GM18519 (cell line): ENCODE measurements around the gene TP53BP2.
"Not testable (repeated sequence)": the region's sequence is repeated elsewhere in the genome, so short reads cannot be mapped to it uniquely, and the experiment has no call there.

Source experiments
- ATAC-seq: cut with Tn5 transposase; IDR thresholded peaks from one replicate; pipeline ENCODE4 v1.9.1; 2021; ENCODE audit warnings: mild to moderate bottlenecking, moderate library complexity; ENCODE audit not compliant: unreplicated experiment, low FRiP score

Gene TP53BP2

DNA sequence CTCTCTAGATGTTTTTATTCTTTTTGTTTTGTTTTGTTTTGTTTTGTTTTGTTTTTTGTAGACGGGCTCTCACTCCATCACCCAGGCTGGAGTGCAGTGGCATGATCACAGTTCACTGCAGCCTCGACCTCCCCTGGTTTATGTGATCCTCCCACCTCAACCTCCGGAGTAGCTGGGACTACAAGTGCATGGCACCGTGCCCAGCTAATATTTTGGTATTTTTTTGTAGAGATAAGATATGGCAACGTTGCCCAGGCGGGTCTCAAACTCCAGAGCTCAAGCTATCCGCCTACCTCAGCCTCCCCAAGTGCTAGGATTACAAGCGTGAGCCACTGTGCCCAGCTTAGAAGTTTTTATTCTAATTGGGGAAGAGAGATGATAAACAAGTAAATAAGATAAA lies 13.3 kb upstream of the TP53BP2 start:
- no peak for ATAC-seq

DNA sequence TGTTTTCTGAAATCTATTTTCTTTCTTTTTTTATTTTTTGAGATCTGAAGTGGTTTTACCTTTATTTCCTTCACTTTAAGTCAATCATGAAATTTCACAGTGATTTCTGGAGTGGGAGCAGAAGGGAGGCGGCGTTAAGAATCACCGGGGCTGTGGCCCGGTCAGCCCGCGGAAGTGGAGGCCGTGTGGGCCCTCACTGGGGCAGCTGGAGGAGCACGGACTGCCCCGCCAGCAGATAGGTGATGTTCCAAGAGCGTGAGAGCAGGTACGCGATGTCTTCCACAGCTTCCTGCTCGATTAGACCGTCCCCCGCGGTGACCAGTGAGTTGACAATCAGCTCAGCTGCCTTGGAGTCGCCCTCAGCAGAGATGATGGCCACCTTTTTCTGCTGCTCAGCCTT lies 10.6 kb upstream of the TP53BP2 start:
- ATAC-seq, result no peak

DNA sequence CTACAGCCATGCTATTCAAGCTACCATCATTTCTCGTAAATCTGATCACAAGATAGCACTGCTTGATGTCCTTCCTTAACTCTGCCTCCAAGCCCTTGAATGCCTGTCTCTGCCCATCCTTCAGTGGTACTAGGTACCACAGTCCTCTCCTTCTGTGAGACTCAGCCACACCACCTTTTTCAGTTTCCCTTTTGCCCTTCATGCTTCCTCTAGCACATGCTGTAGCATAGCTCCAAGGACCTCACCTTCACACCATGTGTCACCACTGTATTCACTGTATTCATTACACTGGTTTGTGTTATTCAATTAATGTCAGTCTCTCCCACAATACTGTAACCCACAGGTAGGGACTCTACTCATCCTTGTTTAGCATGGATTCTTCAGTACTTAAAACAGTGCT lies 8.0 kb upstream of the TP53BP2 start:
- no peak for ATAC-seq

DNA sequence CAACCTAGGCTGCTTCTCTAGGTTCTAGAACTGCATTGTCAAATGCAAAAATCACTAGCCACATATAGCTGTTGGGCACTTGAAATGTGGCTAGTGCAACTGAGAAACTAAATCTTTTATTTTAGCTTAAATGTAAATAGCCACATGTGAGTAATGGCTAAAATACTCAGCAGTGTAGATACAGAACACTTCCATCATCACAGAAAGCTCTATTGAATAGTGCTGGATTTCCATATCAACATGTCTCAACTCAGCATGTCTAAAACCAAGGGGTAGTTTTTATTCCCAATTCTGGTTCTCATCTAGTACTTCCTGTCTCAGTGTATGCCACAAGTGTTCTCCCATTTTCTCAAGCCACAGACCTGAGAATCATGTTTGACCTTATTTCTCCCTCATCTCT lies 7.5 kb upstream of the TP53BP2 start:
- no peak for ATAC-seq

DNA sequence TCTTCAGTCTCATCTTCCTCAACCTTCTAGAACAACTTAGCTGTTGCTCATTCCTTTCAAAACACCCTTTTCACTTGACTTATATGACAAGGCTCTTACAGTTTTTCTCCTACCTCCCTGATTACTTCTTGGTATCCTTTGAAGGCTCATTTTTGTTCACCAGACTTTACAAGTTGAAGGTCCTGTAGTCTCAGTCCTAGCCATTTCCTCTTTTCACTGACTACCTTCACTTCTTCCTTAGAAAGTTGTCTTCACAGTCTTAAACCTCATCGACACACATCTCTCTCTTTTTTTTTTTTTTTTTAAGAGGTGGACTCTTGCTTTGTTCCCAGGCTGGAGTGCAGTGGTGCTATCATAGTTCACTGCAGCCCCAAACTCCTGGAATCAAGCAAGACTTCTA lies 6.6 kb upstream of the TP53BP2 start:
- ATAC-seq, result no peak

DNA sequence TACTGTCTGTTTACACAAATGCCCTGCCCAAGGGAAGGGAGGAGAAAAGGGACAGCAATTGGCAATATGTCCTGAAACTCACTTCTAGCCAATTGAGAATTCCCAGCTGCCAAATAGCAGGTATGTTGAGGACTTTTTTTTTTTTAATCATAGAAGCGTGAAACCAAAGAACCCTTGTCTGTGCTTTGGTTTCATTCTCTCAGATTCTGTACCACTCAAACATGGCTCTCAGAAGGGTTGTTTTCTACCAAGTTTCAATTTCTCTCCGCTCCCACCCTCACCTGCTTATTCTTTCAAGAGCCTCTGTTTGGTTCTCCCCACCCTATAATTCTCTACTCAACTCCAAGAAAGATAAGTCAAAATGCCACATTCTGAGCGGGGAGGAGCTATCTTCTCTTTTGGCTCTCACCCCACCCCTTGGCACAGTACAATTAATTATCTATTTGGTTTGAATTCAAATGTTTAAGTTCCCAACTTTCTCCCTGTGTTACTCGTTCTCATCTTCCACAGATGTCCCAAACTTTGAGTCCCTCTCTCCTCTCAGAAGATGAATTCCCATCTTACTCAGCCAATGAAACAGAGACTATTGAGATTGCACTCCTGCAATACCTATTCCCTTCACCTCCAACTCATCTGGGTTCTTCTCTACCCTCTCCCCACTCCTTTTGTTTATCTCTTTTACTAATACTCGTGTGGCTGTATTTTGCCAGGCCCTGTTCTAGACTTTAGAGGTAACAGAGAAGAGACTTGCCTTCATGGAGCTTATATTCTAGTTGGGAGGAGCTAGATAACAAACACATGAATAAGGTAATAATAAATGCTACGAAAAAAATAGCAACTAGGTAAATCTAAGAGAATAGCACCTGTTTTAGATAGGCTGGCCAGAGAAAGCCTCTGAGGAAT lies 3.9 kb upstream of the TP53BP2 start:
- no peak for ATAC-seq

DNA sequence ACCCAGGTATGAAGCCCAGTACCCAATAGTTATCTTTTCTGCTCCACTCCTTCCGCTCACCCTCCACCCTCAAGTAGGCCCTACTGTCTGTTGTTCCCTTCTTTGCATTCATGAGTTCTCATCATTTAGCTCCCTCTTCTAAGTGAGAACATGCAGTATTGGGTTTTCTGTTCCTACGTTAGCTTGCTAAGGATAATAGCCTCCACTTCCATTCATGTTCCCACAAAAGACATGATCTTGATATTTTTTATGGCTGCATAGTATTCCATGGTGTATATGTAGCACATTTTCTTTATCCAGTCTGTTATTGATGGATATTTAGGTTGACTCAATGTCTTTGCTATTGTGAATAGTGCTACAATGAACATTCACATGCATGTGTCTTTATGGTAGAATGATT lies 2.8 kb upstream of the TP53BP2 start:
- ATAC-seq, result no peak

DNA sequence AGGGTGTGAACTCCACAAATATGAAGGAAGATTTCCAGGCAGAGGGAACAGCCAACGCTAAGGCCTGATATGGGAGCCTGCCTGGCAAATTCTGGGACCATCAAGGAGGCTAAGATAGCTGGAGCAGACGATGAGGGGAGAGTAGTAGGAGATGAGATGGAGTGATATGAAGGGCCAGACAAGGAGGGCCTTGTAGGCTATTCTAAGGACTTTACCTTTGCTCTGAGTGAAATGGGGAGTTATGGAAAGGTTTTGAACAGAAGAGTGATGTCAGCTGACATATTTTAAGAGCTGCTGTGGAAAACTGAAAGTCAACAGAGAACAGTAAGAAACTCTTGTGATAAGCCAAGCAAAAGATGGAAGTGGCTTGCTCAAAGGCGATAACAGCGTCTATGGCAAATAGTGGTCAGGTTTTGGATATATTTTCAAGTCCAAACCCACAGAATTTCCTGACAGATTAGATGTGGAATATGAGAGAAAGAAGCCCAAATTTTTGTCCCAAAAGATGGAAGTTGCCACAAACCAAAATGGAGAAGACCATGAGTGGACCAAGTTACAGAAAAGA lies 2.1 kb upstream of the TP53BP2 start:
- ATAC-seq, result no peak

DNA sequence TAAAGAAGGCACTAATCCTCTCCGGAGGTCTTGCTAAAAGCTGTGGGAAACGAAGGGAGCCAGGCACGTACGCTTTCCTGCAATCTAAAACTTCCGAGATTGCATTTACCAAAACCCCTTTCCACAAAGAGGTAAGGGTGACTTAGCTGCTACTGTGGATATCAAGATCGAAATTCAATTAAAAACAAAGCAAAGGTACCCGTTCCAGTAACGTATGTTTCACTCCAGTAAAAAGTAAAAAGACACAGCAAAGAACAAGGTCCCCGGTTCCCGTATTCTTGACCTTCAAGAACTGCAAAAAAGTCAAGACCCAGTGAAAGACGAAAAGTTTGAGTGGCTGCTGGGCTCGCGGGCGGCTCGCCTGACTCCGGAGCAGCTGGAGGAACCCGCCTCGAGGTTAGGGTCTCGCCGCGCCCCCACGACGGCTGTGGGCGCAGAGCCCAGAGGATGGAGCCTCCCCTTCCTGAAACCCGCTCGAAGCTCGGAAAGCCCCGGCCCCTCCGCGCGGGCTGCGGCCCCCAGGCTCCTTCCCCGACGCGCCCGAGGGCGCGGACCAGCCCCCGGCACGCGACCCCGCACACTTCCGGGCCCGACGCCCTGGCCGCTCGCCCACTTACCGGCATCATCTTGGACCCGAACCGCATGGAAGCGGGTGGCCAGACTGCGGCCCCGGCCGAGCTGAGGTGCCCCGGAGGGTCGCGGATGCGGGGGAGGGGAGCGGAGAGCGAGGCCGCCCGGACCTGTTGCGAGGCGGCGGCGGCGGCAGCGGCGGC lies 524 bp downstream of the TP53BP2 start:
- peak; percentile 12 for ATAC-seq

DNA sequence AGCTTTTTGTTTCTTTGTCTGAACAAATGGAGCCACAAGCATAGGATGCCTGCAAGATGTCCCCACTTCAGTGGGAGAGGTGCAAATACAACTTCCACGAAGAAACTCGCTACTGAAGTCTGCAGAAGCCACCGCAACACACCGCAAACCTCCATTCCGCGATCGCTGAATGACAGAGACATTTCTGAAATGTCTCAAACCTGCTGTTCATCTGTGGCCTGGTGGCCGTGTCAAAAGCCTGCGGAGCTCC lies 1.0 kb downstream of the TP53BP2 start:
- ATAC-seq, result no peak

DNA sequence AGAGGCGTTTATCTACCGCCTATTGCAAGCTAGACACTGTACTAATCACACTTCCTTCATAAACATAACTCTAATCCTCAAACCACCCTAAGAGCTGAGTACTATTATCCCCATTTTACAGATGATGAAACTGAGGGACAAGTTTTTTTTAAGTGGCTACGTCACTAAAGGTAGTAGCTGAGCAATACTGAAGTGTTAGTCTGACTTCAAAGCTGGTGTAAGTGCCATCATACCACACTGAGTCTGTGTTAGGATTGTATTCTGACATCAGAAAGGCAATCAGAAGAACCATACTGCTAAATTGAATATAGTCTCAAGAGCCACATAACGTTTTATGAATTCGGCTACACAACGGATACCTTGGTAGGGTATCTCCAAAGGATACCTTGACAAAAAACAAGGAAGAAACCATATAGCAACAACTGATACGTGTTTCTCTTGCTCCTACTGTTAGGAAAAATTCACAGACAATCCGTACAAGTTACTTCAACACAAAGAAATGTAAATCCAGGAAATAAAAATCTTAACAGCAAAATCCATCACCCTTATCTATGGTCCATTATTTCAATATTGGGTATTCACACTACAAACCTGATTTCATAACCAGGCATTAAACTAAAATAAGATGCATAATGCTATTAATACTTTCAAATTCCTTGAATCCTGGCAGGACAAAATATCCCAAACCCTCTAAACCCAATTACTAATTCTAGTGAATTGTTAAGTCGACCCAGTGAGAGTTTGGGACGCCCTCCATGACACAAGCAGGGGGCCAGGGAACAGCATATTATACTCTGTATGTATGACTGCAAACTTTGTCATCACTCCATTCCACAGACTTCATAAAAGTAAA lies 1.6 kb downstream of the TP53BP2 start:
- no peak for ATAC-seq

DNA sequence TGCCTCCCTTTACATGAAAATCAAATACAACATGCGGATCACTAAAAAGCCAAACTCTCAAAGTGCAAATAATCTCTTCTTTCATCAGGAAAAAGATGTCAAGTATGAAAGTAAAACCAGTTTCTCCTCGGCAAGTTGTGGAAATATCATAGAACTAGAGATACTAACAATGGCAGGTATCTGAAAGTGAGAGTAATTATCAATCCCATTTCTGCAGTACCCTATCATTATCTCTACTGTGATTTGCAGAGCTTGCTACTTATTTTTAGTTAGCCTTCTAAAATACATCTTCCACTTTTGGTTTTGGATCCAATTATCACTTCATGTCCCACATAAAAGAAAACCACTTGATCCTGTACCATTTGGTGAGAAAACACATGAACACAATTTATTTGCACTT lies 3.0 kb downstream of the TP53BP2 start:
- no peak for ATAC-seq

DNA sequence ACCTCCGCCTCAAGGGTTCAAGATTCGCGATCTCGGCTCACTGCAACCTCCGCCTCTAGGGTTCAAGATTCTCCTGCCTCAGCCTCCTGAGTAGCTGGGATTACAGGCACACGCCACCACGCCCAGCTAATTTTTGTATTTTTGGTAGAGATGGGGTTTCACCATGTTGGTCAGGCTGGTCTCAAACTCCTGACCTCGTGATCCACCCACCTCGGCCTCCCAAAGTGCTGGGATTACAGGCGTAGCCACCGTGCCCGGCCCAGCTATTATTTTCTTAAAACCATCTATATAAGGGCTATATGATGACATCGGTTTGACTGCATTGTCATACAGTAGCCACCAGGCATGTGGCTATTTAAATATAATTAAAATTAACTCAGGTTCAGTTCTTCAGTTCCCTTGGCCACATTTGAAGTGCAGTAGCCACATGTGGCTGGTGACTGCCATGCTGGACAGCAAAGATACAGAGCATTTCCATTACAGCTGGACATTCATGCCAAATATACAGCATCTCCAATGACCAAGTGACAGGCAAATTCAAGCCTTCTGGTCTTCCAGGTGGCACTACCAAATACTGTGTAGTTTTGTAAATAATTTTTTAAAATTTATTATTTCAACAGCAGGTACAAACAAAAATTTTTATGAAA lies 3.6 kb downstream of the TP53BP2 start:
- ATAC-seq, result not testable (repeated sequence)

DNA sequence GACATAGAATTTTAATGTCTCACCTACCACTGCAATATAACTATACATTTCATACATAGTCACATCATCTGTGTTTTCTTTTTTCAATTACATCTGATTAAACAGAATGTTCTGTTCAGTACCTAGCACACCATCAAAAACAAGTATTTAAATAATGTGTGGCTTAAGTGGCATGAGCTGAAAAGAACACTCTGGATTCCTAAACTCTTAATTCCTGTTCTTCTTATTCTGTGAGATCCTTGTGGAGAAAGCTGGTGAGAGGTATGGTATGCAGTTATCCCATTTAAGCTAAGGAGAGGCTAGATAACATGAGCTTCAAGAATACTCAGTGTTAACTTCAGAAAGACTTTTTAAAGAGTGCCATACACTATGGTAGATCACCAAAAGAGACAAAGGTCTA lies 5.5 kb downstream of the TP53BP2 start:
- ATAC-seq, result no peak

DNA sequence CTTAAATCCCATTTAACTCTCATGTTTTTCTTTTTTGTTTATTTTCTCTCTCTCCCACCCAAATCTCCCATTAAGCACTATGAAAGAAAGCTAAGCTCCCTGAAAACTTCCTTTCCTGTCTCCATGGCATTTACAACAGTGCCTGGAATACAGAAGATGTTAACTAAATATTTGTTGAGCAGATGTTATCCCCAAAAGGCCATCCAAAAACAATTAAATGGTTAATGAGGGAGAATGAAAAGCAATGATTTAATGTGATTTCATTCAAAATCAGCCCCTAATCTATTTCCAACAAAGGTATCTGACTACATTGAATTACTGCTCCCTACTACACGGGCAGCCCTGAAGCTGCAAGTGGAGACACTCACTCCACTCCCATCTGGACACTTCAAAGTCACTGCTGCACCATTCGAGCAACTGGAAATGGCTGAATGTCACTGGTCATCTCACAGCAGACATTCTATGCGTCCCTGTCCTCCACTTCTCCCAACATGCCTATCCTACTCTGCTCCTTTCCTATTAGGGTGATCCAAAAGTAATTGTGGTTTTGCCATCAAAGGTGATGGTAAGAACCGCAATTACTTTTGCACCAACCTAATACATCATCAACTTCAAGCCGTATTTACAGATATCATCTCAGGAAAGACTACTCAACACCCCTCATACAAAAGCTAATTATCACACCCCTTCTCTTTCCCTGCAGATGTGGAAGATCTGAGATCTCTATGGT lies 7.5 kb downstream of the TP53BP2 start:
- ATAC-seq, result no peak

DNA sequence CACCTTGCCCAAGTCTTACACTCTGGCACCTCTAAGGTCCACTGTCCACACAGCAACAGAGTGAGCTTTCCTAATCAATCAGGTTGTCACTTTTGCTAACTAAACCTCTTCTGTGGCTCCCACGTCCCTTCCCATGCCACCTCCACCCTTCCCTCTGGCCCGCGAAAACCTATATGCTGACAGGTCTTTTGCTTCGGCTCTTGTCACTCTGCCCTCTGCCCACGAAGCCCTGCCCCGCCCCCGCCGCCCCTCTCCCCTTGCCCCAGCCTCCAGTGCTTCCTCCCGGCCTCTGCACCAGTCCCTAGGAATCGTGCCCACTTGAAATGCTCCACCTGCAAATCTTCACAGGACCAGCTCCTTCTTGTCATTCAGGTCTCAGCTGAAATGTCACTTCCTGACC lies 8.1 kb downstream of the TP53BP2 start:
- no peak for ATAC-seq

DNA sequence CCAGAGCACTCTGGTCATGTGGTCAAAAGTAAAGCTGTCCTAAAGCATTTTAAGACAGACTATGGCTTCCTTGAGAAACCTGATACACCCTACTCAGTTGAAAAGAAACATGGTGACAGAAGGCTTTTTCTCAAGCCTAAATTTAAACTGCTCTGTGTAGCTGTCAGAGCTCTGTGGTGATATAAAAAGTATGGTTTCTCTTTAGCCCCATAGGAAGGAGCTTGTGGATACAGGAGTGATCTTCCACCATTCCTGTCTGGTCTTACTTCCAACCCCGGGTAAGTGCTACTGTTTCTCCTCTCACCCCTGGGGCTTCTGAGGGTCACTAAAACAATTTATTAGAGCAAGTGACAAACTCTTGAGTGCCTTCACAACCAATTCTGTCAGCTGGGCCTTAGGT lies 8.5 kb downstream of the TP53BP2 start:
- ATAC-seq, result no peak

DNA sequence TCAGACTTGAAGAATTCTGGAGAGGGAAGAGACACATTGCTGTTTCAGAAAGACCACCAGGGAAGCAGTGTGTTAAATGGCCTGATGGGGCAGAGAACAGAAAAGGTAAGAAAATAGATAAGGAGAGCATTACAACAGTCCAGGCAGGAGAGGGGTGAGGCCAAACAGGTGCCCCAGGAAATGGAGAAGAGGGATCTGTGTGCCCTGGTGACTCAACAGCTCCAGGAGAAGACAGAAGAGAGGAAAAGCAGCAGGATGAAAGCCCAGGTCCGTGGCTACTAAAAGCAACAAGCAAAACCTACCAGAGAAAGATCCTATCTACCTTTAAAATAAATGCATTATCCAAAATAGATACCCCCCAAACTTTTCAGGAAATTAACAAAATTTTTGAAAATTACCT lies 9.2 kb downstream of the TP53BP2 start:
- no peak for ATAC-seq

DNA sequence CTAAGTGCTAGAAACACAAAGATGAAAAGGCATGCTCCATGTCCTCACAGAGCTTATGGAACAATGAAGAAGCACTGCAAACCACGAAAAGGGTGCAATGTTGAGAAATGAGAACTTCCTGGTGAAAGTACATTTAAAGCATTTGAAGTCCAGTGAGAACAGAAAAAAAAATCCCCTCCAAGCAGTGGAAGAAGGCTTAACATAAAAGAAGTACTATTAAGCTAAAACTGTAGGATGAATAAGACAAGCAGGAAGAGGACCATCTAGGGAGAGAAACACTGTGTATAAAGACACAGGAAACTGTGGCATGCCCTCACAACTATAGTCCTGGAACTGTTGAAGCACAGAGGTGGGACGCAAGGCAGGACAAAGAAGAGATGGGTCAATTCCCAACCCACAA lies 10.0 kb downstream of the TP53BP2 start:
- no peak for ATAC-seq
